Central memory CD8-positive, alpha-beta T cell (primary cell): ENCODE measurements around the gene CASP10.
"Not testable (repeated sequence)": the region's sequence is repeated elsewhere in the genome, so short reads cannot be mapped to it uniquely, and the experiment has no call there.

Source experiments
- ATAC-seq: fragments of 150-1000 bp; cut with Tn5 transposase; replicated peaks from 2 replicates; pipeline ENCODE4 v1.10.0; 2022; ENCODE audit warnings: mild to moderate bottlenecking, moderate FRiP score, moderate number of reproducible peaks; ENCODE audit not compliant: poor library complexity, severe bottlenecking; ENCODE audit errors: extremely low read depth
- DNase-seq, 2 donors: peaks; one replicate each; pipeline ENCODE4 v3.0.0; 2021; ENCODE audit warnings: low spot score in 2 of 2
- H3K27ac Mint-ChIP-seq: one replicate; pipeline ENCODE4 v1.8.0; 2022; ENCODE audit warnings: low read depth, mild to moderate bottlenecking, moderate library complexity, mixed read lengths
- H3K27me3 Mint-ChIP-seq: one replicate; pipeline ENCODE4 v1.8.0; 2022; ENCODE audit warnings: mixed read lengths
- H3K36me3 Mint-ChIP-seq: one replicate; pipeline ENCODE4 v1.8.0; 2022; ENCODE audit warnings: mild to moderate bottlenecking, moderate library complexity, mixed read lengths; ENCODE audit not compliant: insufficient read depth
- H3K4me1 Mint-ChIP-seq: one replicate; pipeline ENCODE4 v1.8.0; 2022; ENCODE audit warnings: mixed read lengths
- H3K4me3 Mint-ChIP-seq: one replicate; pipeline ENCODE4 v1.8.0; 2022; ENCODE audit warnings: mild to moderate bottlenecking, moderate library complexity, mixed read lengths
- H3K9me3 Mint-ChIP-seq: one replicate; pipeline ENCODE4 v1.8.0; 2022; ENCODE audit warnings: mixed read lengths

The CASP10 gene, protein sequence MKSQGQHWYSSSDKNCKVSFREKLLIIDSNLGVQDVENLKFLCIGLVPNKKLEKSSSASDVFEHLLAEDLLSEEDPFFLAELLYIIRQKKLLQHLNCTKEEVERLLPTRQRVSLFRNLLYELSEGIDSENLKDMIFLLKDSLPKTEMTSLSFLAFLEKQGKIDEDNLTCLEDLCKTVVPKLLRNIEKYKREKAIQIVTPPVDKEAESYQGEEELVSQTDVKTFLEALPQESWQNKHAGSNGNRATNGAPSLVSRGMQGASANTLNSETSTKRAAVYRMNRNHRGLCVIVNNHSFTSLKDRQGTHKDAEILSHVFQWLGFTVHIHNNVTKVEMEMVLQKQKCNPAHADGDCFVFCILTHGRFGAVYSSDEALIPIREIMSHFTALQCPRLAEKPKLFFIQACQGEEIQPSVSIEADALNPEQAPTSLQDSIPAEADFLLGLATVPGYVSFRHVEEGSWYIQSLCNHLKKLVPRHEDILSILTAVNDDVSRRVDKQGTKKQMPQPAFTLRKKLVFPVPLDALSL

DNA sequence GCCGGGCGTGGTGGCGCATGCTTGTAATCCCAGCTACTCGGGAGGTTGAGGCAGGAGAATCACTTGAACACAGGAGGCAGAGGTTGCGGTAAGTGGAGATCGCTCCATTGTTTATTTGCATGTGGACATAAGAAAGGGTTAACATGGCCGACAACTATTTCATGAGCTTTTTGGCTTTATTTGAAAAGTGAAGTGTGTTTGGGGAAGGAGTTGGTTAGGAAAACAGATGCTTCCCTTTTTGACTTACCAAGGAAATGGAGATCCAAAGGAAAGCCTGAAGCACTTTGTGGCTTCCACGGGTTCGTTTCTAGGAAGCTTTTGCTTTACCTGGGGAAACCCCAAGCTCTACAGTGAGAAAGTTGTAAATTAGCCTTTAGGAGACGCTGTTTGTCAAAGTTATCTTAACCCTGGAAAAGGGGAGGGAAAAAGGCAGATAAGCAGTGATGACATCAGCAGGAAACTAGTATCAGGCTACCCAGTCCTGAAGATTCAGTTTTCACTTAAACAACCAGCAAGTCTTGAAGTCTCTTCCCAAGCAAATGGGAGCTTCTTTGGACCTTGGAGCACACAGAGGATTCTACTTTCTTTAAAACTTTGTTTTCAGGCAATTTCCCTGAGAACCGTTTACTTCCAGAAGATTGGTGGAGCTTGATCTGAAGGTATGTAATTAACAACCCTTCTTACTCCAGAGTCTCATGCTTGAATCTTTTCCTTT lies at the start of gene CASP10:
Gene CASP10 (plus strand): TSS at position 492 of the 715 bp plus-strand sequence. CDS start 2,637 bp downstream, outside the sequence.
- peaks cover 32% of the 10 kb centered on the region for H3K4me1 Mint-ChIP-seq

DNA sequence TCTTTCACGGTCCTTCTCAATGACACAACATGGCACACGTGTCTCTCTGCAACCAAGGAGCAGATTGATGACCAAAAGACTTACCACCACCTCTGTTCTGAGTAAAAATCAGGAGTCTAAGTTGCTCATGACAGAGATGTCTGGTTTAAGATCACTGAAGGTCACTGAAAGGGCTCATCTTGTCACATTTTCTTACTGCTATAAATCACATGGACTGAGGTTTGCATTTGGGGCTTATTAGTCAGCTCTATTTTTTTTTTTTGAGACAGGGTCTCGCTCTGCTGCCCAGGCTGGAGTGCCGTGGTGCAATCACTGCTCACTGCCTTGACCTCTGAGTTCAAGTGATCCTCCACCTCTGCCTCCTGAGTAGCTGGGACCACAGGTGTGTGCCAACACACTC lies 47.6 kb upstream of the CASP10 start:
- Mint-ChIP-seq H3K4me3 (no peak overlapping the region), H3K4me1 (peaks cover 58% of the 10 kb centered on the region), H3K9me3 (no peaks in the 10 kb centered on the region), H3K36me3 (peaks cover 79% of the 10 kb centered on the region), H3K27ac (peak overlapping the region; percentile 59), H3K27me3 (no peaks in the 10 kb centered on the region)
- ATAC-seq (no peak), DNase-seq (no peak)

More for the DNA sequence above, at the start of gene CASP10:
- no peak for DNase-seq
- Mint-ChIP-seq H3K27me3 (no peaks in the 10 kb centered on the region), H3K36me3 (peaks cover 16% of the 10 kb centered on the region), H3K4me3 (peak within 1 kb of the TSS; percentile 89), H3K27ac (peak within 1 kb of the TSS; percentile 81), H3K9me3 (no peaks in the 10 kb centered on the region)
- ATAC-seq = peak; percentile 84

DNA sequence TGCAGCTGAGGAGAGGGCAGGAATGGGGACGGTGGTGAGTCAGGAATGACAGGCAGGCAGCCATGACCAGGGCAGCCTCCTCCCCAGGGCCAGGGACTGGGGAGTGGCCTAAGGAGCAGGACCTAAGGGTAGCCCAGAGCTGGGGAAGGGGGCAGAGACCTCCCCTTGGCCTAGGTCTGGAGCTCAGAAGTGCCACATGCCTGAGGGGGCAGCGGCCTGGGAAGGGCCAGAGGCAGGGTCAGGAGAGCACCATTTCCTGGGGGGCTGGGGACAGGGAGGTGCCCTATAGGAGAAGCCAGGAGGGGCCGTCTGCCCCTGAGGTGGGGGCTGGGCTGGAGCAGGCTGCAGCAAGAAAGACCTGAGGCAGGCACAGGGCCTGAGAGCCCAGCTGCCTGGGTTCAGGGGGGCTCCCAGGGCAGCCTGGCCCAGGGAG lies 46.0 kb upstream of the CASP10 start:
- H3K9me3 Mint-ChIP-seq = no peaks in the 10 kb centered on the region
- H3K36me3 Mint-ChIP-seq = peaks cover 80% of the 10 kb centered on the region
- DNase-seq = no peak
- no peak for ATAC-seq
- no peak overlapping the region for H3K4me3 Mint-ChIP-seq
- H3K27ac Mint-ChIP-seq = peak overlapping the region; percentile 59
- H3K27me3 Mint-ChIP-seq = no peaks in the 10 kb centered on the region
- peaks cover 43% of the 10 kb centered on the region for H3K4me1 Mint-ChIP-seq

DNA sequence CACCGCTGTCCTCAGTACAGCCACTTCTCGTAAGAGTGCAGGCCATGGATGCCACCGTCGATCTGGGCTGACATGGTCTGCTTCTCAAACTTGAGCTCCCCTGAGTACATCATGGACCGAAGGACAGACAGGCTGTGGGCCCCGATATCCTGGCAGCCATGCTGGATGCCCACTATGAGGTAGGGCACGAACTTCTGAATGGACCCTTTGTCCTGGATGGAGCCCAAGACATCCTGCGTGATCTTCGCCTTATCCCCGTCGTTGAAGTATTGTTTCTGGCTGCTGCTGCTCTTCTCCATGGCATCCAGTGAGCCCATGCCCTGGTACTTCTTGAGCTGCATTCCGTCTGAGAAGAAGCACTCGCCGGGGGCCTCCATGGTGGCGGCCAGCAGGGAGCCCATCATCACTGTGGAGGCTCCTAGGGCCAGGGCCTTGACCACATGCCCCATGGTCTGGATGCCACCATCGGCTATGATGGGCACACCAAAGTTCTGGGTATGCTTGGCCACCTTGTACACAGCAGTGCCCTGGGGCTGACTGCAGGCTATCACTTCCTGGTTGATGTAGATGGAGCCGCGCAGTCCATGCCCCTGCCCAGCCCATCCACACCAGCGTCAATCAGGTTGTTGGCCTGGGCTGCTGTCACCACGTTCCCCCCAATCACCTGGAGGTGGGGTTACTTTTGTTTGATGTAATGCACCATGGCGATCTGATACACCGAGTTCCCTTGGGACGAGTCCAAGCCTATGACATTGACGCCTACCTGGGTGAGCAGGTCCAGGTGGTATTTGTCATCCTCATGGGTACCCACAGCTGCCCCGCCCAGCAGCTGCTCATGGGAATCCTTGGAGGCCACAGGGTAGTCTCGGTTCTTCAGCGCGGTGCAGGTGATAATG lies 45.2 kb upstream of the CASP10 start:
- no peaks in the 10 kb centered on the region for H3K9me3 Mint-ChIP-seq
- no peak overlapping the region for H3K4me3 Mint-ChIP-seq
- H3K27me3 Mint-ChIP-seq = no peaks in the 10 kb centered on the region
- ATAC-seq (no peak), DNase-seq (no peak)
- H3K4me1 Mint-ChIP-seq = peaks cover 34% of the 10 kb centered on the region
- H3K36me3 Mint-ChIP-seq = peaks cover 78% of the 10 kb centered on the region
- no peak overlapping the region for H3K27ac Mint-ChIP-seq

DNA sequence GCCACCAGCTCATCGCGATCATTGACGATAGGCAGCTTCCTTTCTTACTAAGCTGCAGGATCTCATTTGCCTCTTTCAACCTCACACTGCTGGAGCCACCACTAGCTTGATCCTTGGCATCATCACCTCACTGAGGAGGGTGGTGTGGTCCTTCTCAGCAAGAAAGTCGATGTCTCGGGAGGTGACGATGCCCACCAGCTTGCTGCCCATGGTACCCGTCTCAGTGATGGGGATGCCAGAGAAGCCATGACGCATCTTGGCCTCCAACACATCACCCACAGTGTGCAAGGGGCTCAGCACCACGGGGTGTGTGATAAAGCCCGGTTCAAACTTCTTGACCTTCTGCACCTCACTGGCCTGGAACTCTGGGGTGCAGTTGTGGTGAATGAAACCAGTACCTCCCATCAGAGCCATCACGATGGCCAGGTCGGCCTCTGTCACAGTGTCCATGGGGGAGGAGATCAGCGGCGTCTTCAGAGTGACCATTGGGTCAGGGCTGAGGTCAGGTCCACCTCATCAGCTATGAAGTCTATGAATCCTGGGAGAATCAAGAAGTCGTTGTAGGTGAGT lies 44.5 kb upstream of the CASP10 start:
- no peaks in the 10 kb centered on the region for H3K9me3 Mint-ChIP-seq
- H3K27ac Mint-ChIP-seq = no peak overlapping the region
- no peak for DNase-seq
- H3K4me1 Mint-ChIP-seq = peaks cover 27% of the 10 kb centered on the region
- peaks cover 78% of the 10 kb centered on the region for H3K36me3 Mint-ChIP-seq
- no peak overlapping the region for H3K4me3 Mint-ChIP-seq
- ATAC-seq = no peak
- H3K27me3 Mint-ChIP-seq = no peaks in the 10 kb centered on the region

DNA sequence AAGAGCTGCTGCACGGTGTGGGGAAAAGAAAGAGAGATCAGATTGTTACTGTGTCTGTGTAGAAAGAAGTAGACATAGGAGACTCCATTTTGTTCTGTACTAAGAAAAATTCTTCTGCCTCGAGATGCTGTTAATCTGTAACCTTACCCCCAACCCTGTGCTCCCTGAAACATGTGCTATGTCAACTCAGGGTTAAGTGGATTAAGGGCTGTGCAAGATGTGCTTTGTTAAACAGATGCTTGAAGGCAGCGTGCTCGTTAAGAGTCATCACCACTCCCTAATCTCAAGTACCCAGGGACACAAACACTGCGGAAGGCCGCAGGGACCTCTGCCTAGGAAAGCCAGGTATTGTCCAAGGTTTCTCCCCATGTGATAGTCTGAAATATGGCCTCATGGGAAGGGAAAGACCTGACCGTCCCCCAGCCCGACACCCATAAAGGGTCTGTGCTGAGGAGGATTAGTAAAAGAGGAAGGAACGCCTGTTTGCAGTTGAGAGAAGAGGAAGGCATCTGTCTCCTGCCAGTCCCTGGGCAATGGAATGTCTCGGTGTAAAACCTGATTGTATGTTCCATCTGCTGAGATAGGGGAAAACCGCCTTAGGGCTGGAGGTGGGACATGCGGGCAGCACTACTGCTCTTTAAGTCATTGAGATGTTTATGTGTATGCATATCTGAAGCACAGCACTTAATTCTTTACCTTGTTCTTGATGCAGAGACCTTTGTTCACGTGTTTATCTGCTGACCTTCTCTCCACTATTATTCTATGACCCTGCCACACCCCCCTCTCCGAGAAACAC lies 43.8 kb upstream of the CASP10 start:
- Mint-ChIP-seq H3K4me1 (peaks cover 27% of the 10 kb centered on the region), H3K36me3 (peaks cover 80% of the 10 kb centered on the region)
- not testable (repeated sequence) for DNase-seq, H3K4me3 Mint-ChIP-seq, ATAC-seq, H3K27me3 Mint-ChIP-seq, H3K27ac Mint-ChIP-seq, H3K9me3 Mint-ChIP-seq

DNA sequence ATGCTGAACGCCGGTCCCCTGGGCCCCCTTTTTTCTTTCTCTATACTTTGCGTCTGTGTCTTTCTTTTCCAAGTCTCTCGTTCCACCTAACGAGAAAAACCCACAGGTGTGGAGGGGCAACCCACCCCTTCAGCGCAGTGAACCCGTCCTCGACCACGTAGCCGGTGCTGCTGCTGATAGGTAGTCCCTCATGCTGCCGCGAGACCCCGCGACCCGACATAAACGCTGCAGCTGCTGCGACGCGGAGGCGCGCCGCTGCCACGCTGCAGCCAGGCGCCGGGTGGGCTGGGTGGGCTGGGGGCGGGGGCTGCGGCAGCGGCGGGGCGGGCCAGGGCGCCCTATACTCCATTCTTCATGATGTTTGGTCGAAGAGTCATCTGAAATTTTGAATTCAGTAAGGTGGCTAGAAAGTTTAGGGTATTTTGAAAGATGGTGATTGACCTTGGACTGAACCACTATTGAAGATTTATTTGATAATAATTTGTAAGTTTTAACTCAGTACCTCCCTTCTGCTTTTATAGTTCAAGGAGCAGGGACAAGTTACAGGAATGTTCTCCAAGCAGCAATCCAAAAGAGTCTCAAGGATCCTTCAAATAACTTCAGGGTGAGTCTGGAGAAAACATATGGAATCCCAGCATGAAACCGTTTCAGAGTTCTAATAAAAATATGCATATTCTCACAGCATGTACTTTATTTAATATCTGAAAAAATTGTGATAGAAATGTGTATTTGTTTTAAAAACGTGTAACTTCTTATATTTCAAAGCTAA lies 42.9 kb upstream of the CASP10 start:
- H3K4me3 Mint-ChIP-seq = no peak overlapping the region
- H3K36me3 Mint-ChIP-seq = peaks cover 79% of the 10 kb centered on the region
- H3K4me1 Mint-ChIP-seq = peaks cover 25% of the 10 kb centered on the region
- H3K27me3 Mint-ChIP-seq = no peaks in the 10 kb centered on the region
- no peaks in the 10 kb centered on the region for H3K9me3 Mint-ChIP-seq
- no peak overlapping the region for H3K27ac Mint-ChIP-seq
- DNase-seq (no peak), ATAC-seq (no peak)

DNA sequence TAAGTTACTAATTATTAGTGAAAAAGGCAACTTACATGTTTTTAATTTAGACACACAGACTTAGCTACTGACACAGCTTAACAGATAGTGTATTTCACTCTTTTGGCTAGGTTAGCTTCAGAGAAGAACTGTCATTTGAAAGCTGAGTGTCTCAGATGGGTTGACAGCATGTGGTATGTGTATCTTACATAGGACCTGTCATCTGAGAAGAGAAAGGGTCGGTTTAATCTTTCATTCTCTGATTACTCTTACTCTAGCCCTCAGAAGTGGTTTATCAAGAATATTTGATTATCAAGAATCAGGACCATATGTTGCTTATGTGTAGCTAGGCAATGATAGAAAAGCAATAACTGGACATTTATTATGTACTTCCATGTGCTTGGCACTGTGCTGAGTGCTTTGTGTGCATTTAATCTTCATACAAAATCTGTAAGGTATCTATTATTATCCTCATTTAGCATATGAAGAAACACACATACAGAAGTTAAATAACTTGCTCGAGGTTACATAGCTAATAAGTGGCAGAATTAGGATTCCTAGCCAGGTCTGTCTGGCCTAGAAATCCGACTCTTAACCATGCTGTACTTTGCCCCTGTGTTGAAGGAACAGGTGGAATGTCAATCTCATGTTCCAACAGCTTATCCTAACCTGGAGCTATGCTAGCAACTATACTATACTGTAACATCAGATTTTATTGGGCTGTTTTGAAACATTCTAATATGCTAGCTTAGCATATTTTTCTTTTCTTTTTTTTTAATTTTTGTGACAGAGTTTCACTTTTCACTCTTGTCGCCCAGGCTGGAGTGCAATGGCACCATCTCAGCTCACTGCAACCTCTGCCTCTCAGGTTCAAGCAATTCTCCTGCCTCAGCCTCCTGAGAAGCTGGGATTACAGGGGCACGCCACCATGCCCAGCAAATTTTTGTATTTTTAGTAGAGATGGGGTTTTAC lies 38.6 kb upstream of the CASP10 start:
- ATAC-seq = no peak
- H3K4me3 Mint-ChIP-seq = no peak overlapping the region
- H3K27me3 Mint-ChIP-seq = no peaks in the 10 kb centered on the region
- no peak overlapping the region for H3K27ac Mint-ChIP-seq
- DNase-seq = no peak
- H3K9me3 Mint-ChIP-seq = no peaks in the 10 kb centered on the region
- peaks cover 19% of the 10 kb centered on the region for H3K4me1 Mint-ChIP-seq
- H3K36me3 Mint-ChIP-seq = peaks cover 63% of the 10 kb centered on the region

DNA sequence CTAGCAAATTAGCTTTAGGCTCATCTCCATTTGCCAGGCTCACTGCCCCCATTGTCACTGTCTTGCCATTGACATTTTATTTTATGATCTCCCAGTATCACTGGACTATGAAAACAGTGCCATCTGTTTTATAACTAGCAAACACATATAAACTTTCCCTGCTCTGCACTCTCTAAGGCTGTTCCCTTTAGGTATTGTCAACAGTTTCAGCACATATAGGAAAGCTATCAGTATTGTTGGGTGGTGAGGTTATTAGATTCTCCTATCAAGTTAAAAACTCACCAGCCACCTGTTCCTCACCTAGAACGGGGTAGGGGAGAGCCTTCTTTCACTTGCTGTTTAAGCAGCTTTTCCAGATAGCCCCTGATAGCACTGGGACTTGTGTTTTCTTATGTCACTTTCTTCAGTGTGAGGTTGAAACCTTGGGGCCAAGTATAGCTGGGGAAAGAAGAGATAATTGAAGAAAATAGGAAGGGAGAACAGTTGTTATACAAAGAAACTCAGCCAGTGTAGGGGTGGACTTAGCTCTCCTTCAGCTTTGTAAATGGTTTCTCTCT lies 34.4 kb upstream of the CASP10 start:
- peaks cover 64% of the 10 kb centered on the region for H3K36me3 Mint-ChIP-seq
- H3K4me3 Mint-ChIP-seq = no peak overlapping the region
- H3K4me1 Mint-ChIP-seq = peaks cover 46% of the 10 kb centered on the region
- no peaks in the 10 kb centered on the region for H3K9me3 Mint-ChIP-seq
- no peak for DNase-seq
- H3K27me3 Mint-ChIP-seq = no peaks in the 10 kb centered on the region
- peak overlapping the region; percentile 93 for H3K27ac Mint-ChIP-seq
- ATAC-seq = no peak
